Stomach (tissue), 4 donors: Measurements from ENCODE around the gene DENND1C.

Experiments
- EP300 ChIP-seq: sonication (generic); formaldehyde crosslinking; IDR thresholded peaks from one replicate; pipeline ENCODE4 v1.6.1; 2017; ENCODE audit warnings: antibody characterized with exemption
- POLR2A ChIP-seq, 4 donors: fragments of 450-650 bp; IDR thresholded peaks; one replicate each; pipeline ENCODE4 v1.6.1; 2016; ENCODE audit warnings: antibody characterized with exemption in 4 of 4, control low read depth in 2 of 4, mild to moderate bottlenecking in 1 of 4, moderate library complexity in 1 of 4
- TF ChIP-seq, protein P1 (sequence below), 7 experiments: fragments of 450-650 bp in 4 of 7; fragments of 200-600 bp in 3 of 7; sonication (generic) in 3 of 7; IDR thresholded peaks; one replicate each; pipeline ENCODE4 v1.5.1; 2016 to 2019; ENCODE audit warnings: antibody characterized with exemption in 7 of 7, control low read depth in 2 of 7, mild to moderate bottlenecking in 1 of 7

DNA sequence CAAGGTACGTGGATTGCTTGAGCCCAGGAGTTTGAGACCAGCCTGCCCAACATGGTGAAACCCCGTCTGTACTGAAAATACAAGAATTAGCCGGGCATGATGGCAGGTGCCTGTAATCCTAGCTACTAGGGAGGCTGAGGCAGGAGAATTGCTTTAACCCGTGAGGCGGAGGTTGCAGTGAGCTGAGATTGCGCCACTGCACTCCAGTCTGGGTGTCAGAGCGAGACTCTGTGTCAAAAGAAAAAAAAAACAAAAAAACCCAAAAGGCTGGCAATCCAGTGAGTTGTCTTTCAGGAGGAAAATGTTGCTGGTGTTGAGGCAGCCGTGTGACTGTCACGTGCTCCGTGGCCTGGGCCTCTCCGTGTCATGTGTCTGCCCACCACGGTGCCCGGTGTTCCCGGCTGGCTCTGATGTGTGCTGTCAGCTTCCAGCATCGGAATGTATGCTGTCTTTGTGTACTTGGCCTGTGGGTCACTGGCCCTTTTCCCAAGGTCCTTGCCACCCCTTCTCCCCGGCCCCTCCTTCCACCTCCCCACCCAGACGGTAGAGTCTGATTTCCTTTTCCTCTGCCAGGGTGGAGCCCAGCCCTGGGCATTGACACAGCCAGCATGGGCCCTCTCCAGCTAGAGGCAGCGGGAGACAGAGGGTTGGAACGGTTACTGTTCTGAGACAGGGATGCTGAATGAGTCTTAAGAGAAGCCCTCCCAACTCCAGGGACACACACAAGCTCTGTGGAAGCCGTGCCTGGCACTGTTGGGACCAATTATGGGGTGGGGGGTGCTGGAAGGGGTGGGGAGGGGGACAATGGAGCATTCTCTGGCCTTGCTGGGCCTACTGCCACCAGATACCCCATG, 27.8 kb upstream of the DENND1C start:
- TF ChIP-seq POLR2A (IDR thresholded peaks at IDR 0.05) (no peak), EP300 (no peak)
- TF ChIP-seq, protein P1, sequence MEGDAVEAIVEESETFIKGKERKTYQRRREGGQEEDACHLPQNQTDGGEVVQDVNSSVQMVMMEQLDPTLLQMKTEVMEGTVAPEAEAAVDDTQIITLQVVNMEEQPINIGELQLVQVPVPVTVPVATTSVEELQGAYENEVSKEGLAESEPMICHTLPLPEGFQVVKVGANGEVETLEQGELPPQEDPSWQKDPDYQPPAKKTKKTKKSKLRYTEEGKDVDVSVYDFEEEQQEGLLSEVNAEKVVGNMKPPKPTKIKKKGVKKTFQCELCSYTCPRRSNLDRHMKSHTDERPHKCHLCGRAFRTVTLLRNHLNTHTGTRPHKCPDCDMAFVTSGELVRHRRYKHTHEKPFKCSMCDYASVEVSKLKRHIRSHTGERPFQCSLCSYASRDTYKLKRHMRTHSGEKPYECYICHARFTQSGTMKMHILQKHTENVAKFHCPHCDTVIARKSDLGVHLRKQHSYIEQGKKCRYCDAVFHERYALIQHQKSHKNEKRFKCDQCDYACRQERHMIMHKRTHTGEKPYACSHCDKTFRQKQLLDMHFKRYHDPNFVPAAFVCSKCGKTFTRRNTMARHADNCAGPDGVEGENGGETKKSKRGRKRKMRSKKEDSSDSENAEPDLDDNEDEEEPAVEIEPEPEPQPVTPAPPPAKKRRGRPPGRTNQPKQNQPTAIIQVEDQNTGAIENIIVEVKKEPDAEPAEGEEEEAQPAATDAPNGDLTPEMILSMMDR (IDR thresholded peaks at IDR 0.05): no peak
